ENCODE measurements around the gene MARCHF3.
"Not testable (repeated sequence)": the region's sequence is repeated elsewhere in the genome, so short reads cannot be mapped to it uniquely, and the experiment has no call there.

MARCHF3 gene

GRCh38 chr5:126868338-126869004 lies 161.9 kb downstream of the MARCHF3 start:
- DNase-seq: no peak

- DNase-seq: no peak
Observed at GRCh38 chr5:126866851-126867636, 163.3 kb downstream of the MARCHF3 start.

DNA sequence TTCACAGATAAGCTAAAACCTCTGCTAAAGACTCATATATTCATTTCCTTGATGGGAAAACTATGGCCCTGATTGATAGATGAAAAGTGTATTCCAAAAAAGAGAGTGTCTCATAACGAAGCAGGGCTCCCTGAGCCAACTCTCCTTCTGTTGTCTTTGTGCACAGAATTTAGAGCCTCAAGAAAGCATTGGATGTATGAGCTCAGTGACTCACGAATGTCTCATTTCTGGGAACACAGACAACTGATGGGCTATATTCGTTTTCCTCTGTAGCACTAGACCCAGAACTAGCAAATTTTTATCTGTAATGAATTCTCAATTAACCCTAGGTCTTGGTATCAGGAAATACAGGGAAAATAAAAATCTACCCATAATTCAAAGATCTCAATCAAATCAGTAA lies 165.1 kb downstream of the MARCHF3 start:
- DNase-seq: no peak

DNA sequence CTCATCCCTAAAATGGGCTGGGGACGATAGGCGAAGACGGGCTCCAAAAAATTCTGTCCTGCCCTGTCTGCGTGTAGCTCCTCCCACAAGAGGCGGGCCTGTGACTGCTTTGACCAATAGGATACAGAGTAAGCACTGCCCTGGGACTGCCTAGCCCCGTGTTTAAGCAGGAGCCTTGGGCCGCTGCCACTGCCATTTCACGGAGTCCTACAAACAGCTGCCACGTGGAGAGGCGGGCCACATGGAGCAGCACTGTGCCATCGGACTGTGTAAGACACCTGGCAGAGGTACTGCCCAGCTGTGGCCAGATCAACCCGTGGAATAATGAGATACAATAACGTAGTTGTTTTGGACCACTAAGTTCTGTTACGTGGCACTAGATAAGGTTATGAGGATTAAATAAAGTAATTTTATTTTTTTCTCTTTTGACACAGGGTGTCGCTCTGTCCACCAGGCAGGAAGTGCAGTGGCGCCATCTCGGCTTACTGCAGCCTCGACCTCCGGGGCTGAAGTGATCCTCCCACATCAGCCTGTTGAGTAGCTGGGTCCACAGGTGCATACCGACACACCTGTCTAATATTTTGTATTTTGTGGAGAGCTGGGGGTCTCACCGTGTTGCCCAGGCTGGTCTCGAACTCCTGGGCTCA lies 166.2 kb downstream of the MARCHF3 start:
- no peak for DNase-seq

- DNase-seq: no peak
Observed at GRCh38 chr5:126863402-126863801, 167.0 kb downstream of the MARCHF3 start.

DNA sequence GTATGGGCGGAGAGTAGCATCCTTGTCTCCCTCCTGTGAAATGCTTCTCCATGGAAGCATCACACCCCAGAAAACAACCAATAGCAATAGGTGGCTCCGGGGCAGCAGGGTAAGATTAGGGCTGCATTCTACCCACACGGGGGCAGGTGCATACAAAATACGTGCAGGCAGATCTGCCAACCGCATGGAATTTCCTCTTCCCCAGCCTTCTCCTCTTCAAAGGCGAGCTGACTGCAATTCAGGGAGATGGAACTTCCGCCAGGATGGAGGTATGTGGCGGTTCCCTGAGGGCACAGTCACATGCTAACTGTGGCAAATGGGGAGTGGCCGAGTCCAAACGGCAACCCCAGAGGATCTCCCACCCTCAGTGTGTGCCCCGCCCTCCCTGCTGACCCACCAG lies 171.9 kb downstream of the MARCHF3 start:
- no peak for DNase-seq

DNA sequence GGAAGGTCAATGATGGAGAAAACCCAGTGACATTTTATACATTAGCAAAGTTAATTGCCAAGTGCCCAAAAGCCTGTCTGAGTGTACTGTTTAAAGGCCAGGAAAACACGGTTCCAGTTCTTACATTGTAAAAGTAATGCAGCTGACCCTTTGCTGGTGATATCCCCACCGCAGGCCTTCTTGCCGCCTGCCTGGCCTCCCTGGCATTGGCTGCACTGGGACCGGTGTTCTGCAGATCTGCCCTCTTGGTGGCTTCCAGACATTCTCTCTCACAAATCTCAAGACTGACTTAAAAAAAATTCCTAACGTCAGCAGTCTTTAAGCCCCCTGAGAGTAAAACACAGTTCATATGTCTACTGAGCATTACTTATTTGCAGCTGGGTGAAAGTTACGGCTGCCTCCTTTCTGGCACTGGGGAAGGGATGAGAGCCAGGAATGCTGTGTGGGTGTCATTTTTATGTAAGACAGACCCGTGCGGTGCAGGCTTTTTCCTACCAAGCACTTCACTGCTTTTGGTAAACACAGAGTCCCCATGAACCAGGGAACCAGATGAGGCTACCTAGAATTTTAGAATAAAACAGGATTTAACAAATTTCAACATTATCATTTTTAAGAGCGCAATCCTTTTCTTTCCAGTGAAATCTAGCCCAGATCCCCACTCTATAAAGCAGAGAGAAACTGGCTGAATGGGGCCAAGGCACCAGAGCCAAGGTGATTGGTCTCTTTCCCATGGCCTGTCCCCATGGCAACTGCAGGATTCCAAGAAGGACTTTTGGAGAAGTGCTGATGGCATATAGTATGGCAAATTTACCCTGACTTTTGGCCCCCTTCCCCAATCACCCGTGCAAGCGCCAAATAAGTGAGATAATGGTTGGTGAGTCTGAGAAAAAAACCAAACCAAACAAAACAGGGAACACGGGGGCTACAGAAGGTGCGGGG lies 172.6 kb downstream of the MARCHF3 start:
- DNase-seq: no peak

DNA sequence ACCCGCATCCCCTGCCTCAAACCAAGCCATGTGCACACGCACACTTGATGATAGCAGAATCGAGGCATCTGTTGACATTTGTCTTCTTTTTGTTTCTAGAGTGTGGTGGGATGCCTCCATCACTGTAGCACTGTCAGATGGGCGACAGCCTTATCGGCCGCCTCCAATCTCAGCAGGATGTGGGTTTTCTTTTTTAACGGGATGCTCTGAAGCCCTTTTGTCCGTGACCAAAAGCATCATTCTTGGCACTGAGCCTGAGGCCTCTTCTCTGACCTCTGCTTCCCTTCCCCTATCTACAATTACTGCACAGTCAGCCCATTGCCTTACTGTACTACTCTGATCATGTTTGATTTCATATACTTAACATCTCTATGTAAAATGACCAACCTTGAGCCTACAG lies 175.1 kb downstream of the MARCHF3 start:
- DNase-seq: no peak

DNA sequence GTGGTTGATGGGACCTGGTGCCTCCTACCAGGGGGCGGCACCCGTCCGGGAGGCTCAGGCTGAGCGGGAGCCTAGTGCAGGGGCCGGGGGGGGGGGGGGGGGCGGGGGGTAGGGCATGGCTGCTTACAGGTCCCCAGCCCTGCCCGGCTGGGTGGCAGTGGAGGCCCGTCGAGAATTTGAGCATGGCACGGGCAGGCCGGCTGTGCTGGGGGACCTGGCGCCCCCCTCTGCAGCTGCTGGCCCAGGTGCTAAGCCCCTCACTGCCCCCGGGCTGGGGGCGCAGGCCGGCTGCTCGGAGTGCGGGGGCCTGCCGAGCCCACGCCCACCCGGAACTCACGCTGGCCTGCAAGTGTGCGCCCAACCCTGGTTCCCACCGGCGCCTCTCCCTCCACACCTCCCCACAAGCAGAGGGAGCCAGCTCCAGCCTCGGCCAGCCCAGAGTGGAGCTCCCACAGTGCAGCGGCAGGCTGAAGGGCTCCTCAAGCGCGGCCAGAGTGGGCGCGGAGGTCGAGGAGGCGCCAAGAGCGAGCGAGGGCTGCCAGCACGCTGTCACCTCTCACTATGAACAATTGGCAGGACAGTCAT lies 175.7 kb downstream of the MARCHF3 start:
- no peak for DNase-seq

DNA sequence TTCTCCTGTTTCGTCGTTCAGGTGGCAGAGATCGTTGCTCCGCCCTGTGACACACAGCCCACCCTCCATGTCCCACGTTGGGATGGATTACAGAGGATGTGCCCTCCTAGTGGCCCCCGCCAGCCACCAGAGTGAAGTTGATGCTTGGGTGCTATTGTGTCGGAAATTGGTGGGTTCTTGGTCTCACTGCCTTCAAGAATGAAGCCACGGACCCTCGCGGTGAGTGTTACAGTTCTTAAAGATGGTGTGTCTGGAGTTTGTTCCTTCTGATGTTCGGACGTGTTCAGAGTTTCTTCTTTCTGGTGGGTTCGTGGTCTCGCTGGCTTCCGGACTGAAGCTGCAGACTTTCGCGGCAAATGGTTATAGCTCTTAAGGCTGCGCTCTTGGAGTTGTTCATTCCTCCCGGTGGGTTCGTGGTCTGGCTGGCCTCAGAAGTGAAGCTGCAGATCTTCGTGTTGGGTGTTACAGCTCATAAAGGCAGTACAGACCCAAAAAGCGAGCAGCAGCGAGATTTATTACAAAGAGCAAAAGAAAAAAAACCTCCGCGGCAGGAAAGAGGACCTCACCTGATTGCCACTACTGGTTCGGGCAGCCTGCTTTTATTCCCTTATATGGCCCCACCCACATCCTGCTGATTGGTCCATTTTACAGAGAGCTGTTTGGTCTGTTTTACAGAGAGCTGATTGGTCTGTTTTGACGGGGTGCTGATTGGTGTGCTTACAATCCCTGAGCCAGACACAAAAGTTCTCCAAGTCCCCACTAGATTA lies 176.6 kb downstream of the MARCHF3 start:
- DNase-seq: not testable (repeated sequence)

GRCh38 chr5:126852841-126853271 lies 177.5 kb downstream of the MARCHF3 start:
- DNase-seq: no peak

- DNase-seq: no peak
Observed at GRCh38 chr5:126852091-126852571, 178.2 kb downstream of the MARCHF3 start.

- no peak for DNase-seq
Observed at GRCh38 chr5:126851501-126852011, 178.8 kb downstream of the MARCHF3 start.

DNA sequence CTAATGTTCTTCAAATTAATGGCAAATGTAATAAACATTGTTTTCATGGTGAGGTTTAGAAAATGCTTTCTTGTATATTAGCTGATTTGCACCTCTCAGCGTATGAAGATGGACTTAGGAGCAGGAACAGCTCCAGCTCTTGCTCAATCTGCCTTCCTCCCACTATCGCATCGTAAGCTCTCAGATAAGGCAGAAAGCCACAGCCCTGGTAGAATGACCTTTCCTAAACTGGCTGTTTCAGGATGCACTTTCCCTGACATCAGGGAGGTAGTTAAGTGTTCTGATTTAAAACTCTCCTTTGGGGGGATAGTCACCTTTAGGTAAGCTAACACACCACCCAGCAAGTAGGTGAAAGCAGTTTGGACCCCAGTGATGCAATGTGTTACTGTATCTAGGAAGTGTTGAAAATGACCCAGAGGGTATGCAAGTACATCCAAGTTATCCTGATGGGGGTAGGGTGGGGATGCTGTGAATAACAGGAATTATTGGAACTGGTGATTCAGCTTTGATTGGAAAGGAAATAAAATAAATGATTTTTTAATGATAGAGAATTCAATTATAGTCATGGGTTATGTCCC lies 181.2 kb downstream of the MARCHF3 start:
- no peak for DNase-seq

GRCh38 chr5:126848253-126848652 lies 182.1 kb downstream of the MARCHF3 start:
- no peak for DNase-seq

- no peak for DNase-seq
Observed at GRCh38 chr5:126847826-126848251, 182.5 kb downstream of the MARCHF3 start.

GRCh38 chr5:126847456-126847820 lies 182.9 kb downstream of the MARCHF3 start:
- DNase-seq: no peak

GRCh38 chr5:126846744-126847455 lies 183.5 kb downstream of the MARCHF3 start:
- DNase-seq: no peak

- no peak for DNase-seq
Observed at GRCh38 chr5:126846344-126846743, 184.0 kb downstream of the MARCHF3 start.

DNA sequence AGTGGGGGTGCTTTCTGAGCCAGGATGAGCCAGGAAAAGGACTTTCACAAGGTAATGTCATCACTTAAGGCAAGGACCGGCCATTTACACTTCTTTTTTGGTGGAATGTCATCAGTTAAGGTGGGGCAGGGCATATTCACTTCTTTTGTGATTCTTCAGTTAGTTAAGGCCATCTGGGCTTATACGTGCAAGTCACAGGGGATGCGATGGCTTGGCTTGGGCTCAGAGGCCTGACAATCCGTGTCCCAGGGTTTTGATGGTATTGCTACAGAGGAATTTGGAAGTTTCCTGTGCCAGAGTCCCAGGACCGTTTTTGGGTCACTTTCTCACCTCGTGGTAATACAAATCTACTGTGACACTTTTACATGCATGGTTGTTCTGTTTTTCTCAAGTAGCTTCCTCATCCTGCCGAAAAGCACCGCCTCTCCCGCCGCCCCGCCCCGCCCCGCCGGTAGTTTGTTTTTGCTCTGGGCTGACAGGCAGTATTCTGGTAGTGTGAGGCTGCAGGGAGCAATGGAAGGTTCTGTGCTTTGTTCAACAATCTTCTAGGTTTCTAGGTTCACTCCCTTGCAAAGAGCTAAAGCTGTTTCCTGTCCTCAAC lies 184.8 kb downstream of the MARCHF3 start:
- DNase-seq: peak; percentile 52
